Lower leg skin (tissue), 4 donors: Measurements from ENCODE around the gene PDX1. TPM values are rescaled to one million over a fixed set of nuclear protein-coding genes. Genes with fewer than 3 reads are reported as not detected.

Source experiments
- DNase-seq, 2 donors: peaks; one replicate each; pipeline ENCODE4 v3.0.0-alpha.2; 2019; ENCODE audit warnings: low spot score in 2 of 2
- H3K4me3 ChIP-seq: fragments of 200-600 bp; sonication (generic); 2 replicates; pipeline ENCODE4 v1.5.1; 2017; ENCODE audit warnings: mild to moderate bottlenecking, low read depth; ENCODE audit not compliant: poor library complexity, severe bottlenecking
- POLR2A ChIP-seq, 2 donors: fragments of 450-650 bp; IDR thresholded peaks; one replicate each; pipeline ENCODE4 v1.6.1; 2016 to 2017; ENCODE audit warnings: antibody characterized with exemption in 2 of 2, mild to moderate bottlenecking in 1 of 2, moderate library complexity in 1 of 2
- WGBS, 2 donors: methylation state at CpG; one replicate each; pipeline ENCODE4 v1.1.5; 2018; 5-methylcytosine and 5-hydroxymethylcytosine counted together
- intact Hi-C: fragments of 100-400 bp; cut with DNase I; formaldehyde crosslinking; loops from one replicate; pipeline ENCODE4 v1.15.0; 2023; ENCODE audit warnings: low total_unique reads
- total RNA-seq, 4 donors: library from RNA; depleted of rRNA; stranded (reverse); fragments of >200 nt; gene quantifications; one replicate each; pipeline ENCODE4 v1.1.0, GENCODE V29; 2016
- TF ChIP-seq, protein P1 (sequence below), 3 donors: fragments of 450-650 bp; IDR thresholded peaks; one replicate each; pipeline ENCODE4 v1.5.1; 2016; ENCODE audit warnings: antibody characterized with exemption in 3 of 3, mild to moderate bottlenecking in 3 of 3, moderate library complexity in 2 of 3

The PDX1 gene
- not detected for total RNA-seq

- DNase-seq: peak in 1 of 2 donors; percentile 77
- intact Hi-C loops: no loop called here
- peak within 1 kb of the TSS; percentile 13 for H3K4me3 ChIP-seq
- 1 to 2% methylated on average over 41 to 63 of the region's 76 CpGs for WGBS, 2 donors
- TF ChIP-seq, protein P1, sequence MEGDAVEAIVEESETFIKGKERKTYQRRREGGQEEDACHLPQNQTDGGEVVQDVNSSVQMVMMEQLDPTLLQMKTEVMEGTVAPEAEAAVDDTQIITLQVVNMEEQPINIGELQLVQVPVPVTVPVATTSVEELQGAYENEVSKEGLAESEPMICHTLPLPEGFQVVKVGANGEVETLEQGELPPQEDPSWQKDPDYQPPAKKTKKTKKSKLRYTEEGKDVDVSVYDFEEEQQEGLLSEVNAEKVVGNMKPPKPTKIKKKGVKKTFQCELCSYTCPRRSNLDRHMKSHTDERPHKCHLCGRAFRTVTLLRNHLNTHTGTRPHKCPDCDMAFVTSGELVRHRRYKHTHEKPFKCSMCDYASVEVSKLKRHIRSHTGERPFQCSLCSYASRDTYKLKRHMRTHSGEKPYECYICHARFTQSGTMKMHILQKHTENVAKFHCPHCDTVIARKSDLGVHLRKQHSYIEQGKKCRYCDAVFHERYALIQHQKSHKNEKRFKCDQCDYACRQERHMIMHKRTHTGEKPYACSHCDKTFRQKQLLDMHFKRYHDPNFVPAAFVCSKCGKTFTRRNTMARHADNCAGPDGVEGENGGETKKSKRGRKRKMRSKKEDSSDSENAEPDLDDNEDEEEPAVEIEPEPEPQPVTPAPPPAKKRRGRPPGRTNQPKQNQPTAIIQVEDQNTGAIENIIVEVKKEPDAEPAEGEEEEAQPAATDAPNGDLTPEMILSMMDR (IDR thresholded peaks at IDR 0.05): no peak
- no peak for TF ChIP-seq POLR2A (IDR thresholded peaks at IDR 0.05)
These were observed at the start of gene PDX1 for GRCh38 chr13:27919934-27920676. Gene PDX1 (plus strand): TSS chr13:27920000. CDS start chr13:27920139, 139 bp downstream.

GRCh38 chr13:27878274-27878673 lies 41.5 kb upstream of the PDX1 start:
- intact Hi-C loops: no loop called here
- 84 to 87% methylated on average over 5 of the region's 5 CpGs for WGBS, 2 donors
- DNase-seq: no peak
- no peak overlapping the region for H3K4me3 ChIP-seq
- TF ChIP-seq, protein P1 (IDR thresholded peaks at IDR 0.05): no peak
- TF ChIP-seq POLR2A (IDR thresholded peaks at IDR 0.05): no peak

DNA sequence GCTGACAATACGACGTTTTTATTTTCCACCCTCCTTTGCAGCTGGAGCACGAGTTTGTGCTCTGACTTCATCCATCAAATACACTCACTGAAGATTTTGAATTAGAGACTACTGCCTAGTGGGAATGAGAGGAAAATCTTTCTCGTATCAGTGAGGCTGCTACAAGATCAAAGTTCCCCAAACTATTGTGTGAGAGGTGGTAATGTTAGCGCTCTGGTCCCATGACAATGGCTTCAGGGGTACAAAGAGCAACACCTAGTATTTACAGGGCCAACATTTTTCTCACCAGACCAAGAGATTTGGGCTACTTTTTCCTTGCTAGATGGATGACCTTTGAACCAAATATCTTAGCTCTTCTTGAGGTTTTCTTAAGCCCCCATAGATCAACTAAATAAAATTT lies 30.3 kb upstream of the PDX1 start:
- intact Hi-C loops: no loop called here
- H3K4me3 ChIP-seq: no peak overlapping the region
- 22% methylated on average over 5 of the region's 5 CpGs for WGBS, 2 donors
- TF ChIP-seq, protein P1 (IDR thresholded peaks at IDR 0.05): no peak
- TF ChIP-seq POLR2A (IDR thresholded peaks at IDR 0.05): no peak
- no peak for DNase-seq

GRCh38 chr13:27896726-27897125 lies 23.1 kb upstream of the PDX1 start:
- TF ChIP-seq POLR2A (IDR thresholded peaks at IDR 0.05): no peak
- TF ChIP-seq, protein P1 (IDR thresholded peaks at IDR 0.05): no peak
- H3K4me3 ChIP-seq: no peak overlapping the region
- intact Hi-C loops: no loop called here
- DNase-seq: no peak

GRCh38 chr13:27904719-27905118 lies 15.1 kb upstream of the PDX1 start:
- WGBS, 2 donors: 93 to 97% methylated on average over 3 of the region's 3 CpGs
- intact Hi-C loops: no loop called here
- DNase-seq: no peak
- no peak for TF ChIP-seq POLR2A (IDR thresholded peaks at IDR 0.05)
- TF ChIP-seq, protein P1 (IDR thresholded peaks at IDR 0.05): no peak
- H3K4me3 ChIP-seq: no peak overlapping the region

DNA sequence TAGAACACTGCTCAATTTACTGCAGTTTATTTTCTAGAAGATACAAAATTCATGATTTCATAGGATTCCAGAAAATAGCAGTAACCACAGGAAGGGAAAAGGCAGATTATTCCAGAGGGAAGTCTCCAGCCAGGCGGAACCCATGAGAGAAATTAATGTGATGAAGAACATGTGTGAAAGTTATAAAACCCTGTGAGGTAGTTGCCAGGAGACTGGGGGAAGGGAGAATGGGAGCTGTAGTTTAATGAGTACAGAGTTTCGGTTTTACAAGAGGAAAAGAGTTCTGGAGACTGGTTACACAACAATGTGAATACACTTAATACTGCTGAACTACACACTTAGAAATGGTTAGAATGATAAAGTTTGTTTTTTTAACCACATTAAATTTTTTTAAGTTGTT lies 14.2 kb upstream of the PDX1 start:
- DNase-seq: no peak
- H3K4me3 ChIP-seq: no peak overlapping the region
- WGBS, 2 donors: 52 to 54% methylated on average over 2 of the region's 2 CpGs
- intact Hi-C loops: no loop called here
- no peak for TF ChIP-seq POLR2A (IDR thresholded peaks at IDR 0.05)
- TF ChIP-seq, protein P1 (IDR thresholded peaks at IDR 0.05): no peak
